GM11168 (cell line): ENCODE data around the gene AADACL3.
"Not testable (repeated sequence)": the region's sequence is repeated elsewhere in the genome, so short reads cannot be mapped to it uniquely, and the experiment has no call there.

ENCODE experiments used
- in situ Hi-C: fragments of 300-500 bp; cut with MboI; formaldehyde crosslinking; loops from one replicate; pipeline ENCODE4 v1.12.0; 2022; ENCODE audit warnings: low sequenced_read_pairs; ENCODE audit not compliant: unreplicated experiment

AADACL3 gene, protein sequence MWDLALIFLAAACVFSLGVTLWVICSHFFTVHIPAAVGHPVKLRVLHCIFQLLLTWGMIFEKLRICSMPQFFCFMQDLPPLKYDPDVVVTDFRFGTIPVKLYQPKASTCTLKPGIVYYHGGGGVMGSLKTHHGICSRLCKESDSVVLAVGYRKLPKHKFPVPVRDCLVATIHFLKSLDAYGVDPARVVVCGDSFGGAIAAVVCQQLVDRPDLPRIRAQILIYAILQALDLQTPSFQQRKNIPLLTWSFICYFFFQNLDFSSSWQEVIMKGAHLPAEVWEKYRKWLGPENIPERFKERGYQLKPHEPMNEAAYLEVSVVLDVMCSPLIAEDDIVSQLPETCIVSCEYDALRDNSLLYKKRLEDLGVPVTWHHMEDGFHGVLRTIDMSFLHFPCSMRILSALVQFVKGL

DNA sequence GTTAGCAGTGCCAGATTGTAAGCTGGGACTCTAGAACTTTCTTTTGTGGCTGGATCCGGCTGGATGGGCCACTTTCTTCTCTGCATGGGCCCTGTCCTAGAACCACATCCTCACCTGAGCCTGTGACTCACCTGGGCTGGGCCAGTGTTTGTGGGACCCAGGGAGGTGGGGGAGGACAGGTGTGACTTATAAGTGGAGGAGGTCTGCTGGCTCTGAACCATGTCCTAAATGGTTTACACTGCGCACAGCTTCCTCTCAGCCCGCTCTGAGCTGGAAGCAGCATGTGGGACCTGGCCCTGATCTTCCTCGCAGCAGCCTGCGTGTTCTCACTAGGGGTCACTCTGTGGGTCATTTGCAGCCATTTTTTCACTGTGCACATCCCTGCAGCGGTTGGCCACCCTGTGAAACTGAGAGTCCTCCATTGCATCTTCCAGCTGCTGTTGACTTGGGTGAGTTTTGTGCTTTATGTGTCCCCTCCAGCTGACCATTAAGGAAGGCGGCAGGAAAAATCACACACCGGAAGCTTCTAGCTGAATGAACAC lies at the start of gene AADACL3:
AADACL3 (plus strand) TSS at position 215 of the 542 bp plus-strand sequence; CDS start at position 282, 67 bp downstream.
- in situ Hi-C loops = no loop called here

- in situ Hi-C loops = no loop called here
Measured at GRCh38 chr1:12666141-12666735, 49.7 kb upstream of the AADACL3 start.

DNA sequence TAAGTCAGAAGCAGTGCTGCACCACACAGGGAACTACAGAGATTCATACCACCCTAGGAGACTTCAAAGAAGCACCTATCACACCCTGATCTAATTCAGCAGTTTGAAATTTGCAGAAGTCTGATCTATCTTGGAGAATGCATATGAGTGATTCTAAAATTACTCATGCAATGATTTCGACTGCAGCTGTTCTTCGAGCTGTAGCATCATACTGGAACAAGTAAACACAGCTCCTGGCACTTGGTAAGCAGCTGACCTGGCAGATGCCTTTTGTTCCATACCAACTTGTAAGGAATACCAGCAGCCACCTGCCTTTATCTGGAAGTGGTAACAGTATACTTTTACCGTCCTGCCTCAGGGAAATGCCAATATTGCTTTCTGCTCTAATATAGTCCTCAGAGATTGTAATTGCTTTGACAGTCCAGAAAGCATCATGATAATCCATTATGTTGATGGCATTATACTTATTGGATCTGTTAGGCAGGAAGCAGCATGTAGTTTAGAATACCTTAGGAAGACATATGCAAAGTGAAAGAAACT lies 46.3 kb upstream of the AADACL3 start:
- in situ Hi-C loops = no loop called here

GRCh38 chr1:12674358-12674757 lies 41.6 kb upstream of the AADACL3 start:
- in situ Hi-C loops = no loop called here

DNA sequence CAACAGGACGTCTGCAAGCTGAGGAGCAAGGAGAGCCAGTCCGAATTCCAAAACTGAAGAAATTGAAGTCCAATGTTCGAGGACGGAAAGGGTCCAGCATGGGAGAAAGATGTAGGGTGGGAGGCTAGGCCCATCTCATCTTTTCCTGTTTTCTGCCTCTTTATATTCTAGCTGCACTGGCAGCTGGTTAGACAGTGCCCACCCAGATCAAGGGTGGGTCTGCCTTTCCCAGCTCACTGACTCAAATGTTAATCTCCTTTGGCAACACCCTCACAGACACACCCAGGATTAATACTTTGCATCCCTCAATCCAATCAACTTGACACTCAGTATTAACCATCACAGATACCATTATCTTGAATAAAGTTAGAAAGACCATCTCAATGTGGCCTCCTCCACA lies 39.8 kb upstream of the AADACL3 start:
- in situ Hi-C loops = not testable (repeated sequence)

DNA sequence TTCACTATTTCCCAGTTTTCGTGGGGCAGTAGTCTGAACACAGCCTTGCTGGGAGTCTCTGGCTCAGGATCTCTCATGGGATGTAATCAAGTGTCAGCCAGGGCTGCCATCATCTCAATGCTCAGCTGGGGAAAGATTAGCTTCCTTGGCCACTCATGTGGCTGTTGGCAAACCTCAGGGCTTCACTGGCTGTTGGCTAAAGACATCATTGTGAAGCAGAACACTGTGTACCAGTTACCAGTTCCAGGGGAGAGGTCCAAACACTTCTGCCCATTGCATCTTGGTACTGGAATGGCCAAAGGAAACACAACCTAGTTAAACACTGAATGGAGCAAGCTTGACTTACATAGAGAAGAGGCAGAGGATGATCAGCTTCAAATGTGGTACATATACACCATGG lies 38.3 kb upstream of the AADACL3 start:
- in situ Hi-C loops = no loop called here

- in situ Hi-C loops = no loop called here
Measured at GRCh38 chr1:12678350-12678749, 37.6 kb upstream of the AADACL3 start.

GRCh38 chr1:12678820-12679219 lies 37.1 kb upstream of the AADACL3 start:
- in situ Hi-C loops = no loop called here

DNA sequence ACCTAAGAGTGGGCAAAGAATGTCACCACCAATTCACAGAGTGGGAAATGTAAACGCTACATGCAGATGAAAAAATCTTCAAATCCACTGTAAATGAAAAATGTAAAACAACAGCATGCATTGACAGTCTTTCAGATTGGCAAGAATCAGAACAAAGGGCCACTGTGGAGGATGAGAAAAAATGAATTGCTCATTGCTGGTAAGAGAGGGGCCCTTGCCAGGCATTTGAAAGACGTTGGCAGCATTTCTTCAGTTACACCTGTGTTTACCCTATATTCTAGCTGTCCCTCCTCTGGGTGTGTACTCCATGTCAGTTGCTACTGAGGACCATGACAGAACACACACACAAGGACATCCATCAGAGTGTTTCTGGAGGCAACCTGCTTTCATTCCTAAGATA lies 25.8 kb upstream of the AADACL3 start:
- in situ Hi-C loops = no loop called here

- in situ Hi-C loops = no loop called here
Measured at GRCh38 chr1:12692967-12693782, 22.7 kb upstream of the AADACL3 start.

DNA sequence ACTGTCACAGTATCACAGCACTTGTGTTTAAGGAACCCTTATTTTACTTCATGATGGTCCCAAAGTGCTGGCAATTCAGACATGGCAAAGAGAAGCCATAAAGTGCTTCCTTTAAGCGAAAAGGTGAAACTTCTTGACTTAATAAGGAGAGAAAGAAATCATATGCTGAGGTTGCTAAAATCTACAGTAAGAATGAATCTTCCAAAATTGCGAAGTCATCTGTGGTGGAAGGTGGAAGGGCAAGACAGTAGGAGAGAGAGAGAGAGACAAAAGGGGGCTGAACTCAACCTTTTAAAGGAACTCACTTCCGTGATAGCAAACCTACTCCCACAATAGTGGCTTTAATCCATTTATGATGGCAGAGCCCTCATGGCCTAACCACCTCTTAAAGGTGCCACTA lies 19.3 kb upstream of the AADACL3 start:
- in situ Hi-C loops = no loop called here

- in situ Hi-C loops = no loop called here
Measured at GRCh38 chr1:12697397-12697796, 18.5 kb upstream of the AADACL3 start.

- in situ Hi-C loops = no loop called here
Measured at GRCh38 chr1:12703821-12704451, 12.0 kb upstream of the AADACL3 start.

GRCh38 chr1:12706061-12706460 lies 9.8 kb upstream of the AADACL3 start:
- in situ Hi-C loops = no loop called here

GRCh38 chr1:12708396-12709090 lies 7.4 kb upstream of the AADACL3 start:
- in situ Hi-C loops = no loop called here

- in situ Hi-C loops = no loop called here
Measured at GRCh38 chr1:12709091-12709491, 6.8 kb upstream of the AADACL3 start.

- in situ Hi-C loops = no loop called here
Measured at GRCh38 chr1:12709696-12710095, 6.2 kb upstream of the AADACL3 start.

DNA sequence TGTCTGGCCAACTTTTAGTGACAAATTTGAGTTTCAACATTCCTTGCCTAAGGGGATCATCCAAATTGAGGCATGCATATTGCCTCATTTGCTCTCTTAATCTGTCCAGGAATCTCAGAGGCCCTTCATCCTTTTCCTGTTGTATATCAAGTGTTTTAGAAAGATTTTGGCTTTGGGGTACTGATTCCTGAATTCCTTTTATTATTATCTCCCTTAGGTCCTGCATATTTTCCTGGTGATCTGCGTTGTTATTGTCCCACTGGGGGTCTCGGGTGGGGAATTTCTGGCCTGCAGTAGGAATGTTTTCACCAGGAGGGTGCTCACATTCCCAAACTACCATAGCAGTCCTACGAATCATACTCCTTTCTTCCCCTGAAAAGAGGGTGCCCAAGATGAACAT lies 4.4 kb upstream of the AADACL3 start:
- in situ Hi-C loops = no loop called here

- in situ Hi-C loops = no loop called here
Measured at GRCh38 chr1:12712076-12712475, 3.8 kb upstream of the AADACL3 start.
